Amniotic stem cell (primary cell): ENCODE data around the gene TRIM31.
A peak's percentile ranks its signal among the peaks of the same experiment; 100 is the strongest.

ENCODE experiments used
- DNase-seq: peaks from one replicate; lab custom pipeline; 2025; lab: John Stamatoyannopoulos, UW

The TRIM31 gene, protein sequence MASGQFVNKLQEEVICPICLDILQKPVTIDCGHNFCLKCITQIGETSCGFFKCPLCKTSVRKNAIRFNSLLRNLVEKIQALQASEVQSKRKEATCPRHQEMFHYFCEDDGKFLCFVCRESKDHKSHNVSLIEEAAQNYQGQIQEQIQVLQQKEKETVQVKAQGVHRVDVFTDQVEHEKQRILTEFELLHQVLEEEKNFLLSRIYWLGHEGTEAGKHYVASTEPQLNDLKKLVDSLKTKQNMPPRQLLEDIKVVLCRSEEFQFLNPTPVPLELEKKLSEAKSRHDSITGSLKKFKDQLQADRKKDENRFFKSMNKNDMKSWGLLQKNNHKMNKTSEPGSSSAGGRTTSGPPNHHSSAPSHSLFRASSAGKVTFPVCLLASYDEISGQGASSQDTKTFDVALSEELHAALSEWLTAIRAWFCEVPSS

DNA sequence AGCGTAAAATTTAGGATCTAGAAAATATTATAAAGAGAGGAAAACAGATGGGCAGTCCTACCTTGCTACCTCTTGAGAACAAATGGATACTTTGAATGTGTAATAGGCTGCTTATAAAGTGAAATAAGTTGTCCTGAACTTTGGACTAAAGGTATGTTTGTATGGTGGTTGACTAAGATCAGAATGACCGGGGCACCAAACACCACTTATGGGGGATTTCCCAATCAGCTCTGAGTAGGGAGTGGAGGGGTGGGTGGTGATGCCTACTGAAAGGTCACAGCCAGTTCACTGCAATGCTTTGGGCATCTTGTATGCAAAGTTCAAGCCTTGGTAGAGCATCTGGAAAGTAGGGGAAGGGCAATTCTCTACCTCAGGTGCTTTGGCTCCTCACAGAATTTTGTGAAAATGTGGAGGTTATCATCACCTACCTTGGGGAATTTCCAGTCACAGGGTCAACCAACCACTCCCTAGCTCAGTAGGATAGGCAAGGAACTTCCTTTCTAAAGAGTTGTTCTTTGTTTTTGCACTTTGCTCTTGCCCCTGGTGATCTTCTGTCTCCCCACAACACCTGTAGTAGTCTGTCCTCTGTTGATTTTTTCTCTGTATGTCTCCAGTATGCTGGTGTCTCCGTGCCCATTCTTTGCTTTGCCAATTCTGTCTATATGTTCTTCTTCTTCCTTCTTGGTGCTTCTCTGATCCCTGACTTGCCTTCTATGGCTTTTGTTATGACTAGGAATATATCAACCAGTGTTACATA lies at the start of gene TRIM31:
TRIM31 (minus strand) TSS at position 88 of the 757 bp plus-strand sequence. CDS start 285 bp downstream, outside the sequence.
- no peak for DNase-seq

- no peak for DNase-seq
These were observed 49.6 kb upstream of the TRIM31 start for GRCh38 chr6:30162265-30163089.

GRCh38 chr6:30160785-30161531 lies 48.1 kb upstream of the TRIM31 start, which contains the start of gene TRIM10:
TSS of gene TRIM10 (minus strand) at chr6:30161211. CDS start at chr6:30160858, 353 bp downstream.
- DNase-seq, result no peak

GRCh38 chr6:30160008-30160784 lies 47.3 kb upstream of the TRIM31 start:
- no peak for DNase-seq

DNA sequence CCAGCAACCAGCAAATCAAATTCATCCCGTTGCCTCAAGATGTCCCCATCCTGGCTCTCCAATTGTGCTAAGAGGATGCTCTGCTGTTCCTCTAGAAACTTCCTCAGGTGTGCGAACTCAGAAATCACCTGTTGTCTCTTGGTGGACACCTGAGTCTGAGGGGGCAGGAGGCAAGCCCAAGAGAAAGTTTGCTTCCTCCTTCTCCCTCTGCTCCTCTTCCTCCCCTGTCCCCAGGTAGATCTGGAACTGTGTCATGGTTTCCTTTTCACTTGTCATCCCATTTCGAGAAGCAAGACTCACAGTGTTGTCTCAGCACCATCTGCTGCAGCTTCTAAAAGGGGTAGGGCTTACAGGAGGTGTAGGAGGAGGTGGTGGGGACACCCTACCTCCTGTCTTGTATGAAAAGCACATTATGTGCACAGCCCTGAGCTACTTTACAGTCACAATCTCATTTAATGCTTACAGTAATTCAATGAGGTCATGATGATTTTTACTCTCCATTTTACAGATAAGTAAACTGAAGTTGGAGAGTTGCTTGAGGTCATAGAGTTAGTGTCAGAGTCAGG lies 45.7 kb upstream of the TRIM31 start:
- DNase-seq, result no peak

DNA sequence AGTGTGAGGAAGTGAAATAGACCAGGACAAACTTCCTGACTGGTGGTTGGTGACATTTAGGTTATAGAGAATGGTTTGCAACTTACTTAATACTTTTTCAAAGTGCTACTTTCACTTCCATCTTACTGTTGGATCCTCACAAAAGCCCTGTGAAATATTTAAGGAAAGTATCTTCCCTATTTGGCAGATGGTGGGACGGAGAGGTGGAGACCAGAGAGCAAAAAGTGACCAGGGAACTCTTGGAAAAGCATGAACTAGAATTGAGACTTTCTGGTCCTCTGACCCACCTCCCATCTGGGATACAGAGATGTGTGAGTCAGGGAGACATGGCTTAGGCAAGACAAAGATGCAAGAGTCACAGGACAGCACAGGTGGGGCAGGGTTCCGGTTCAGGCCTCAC lies 45.1 kb upstream of the TRIM31 start:
- DNase-seq, result no peak

DNA sequence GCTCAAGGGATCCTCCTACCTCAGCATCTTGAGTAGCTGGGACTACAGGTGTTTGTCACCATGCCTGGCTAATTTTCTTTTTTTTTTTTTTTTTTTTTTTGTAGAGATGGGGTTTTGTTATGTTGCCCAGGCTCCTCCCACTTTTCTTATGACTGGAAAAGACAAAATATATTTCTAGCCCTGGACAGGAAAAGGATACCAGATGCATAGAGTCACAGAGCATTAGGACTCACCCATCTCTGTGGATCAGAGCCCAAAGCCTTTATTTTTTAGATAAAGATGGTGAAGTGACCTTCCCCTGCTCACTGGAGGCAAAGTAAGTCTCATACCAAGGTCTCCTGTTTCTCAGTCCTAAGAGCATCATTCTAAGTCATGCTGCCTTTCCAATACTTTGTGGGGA lies 44.7 kb upstream of the TRIM31 start:
- DNase-seq, result no peak

DNA sequence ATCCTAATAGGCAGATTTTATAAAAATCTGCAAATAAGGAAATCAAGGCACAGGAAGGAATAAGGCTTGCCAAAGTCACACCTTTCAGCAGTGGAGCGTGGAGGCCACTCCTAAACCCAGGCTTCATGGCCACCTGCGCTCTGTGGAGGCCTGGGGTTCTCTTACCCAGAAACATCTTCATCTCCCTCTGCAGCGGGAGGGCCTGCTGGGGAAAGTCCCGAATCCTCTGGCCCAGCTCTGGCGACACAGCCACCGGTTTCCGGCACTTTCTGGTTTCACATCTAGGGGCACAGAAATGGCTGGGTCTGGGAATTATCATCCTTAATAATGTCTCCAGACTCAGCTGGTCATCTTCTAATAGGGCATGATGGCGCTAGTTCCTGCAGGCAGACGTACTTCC lies 43.9 kb upstream of the TRIM31 start:
- no peak for DNase-seq

- DNase-seq, result no peak
These were observed 43.3 kb upstream of the TRIM31 start for GRCh38 chr6:30156262-30156599.

GRCh38 chr6:30155520-30156261 lies 42.8 kb upstream of the TRIM31 start:
- no peak for DNase-seq

- DNase-seq, result peak; percentile 16
These were observed 42.0 kb upstream of the TRIM31 start for GRCh38 chr6:30154709-30155519.

- no peak for DNase-seq
These were observed 41.2 kb upstream of the TRIM31 start for GRCh38 chr6:30154061-30154460.

DNA sequence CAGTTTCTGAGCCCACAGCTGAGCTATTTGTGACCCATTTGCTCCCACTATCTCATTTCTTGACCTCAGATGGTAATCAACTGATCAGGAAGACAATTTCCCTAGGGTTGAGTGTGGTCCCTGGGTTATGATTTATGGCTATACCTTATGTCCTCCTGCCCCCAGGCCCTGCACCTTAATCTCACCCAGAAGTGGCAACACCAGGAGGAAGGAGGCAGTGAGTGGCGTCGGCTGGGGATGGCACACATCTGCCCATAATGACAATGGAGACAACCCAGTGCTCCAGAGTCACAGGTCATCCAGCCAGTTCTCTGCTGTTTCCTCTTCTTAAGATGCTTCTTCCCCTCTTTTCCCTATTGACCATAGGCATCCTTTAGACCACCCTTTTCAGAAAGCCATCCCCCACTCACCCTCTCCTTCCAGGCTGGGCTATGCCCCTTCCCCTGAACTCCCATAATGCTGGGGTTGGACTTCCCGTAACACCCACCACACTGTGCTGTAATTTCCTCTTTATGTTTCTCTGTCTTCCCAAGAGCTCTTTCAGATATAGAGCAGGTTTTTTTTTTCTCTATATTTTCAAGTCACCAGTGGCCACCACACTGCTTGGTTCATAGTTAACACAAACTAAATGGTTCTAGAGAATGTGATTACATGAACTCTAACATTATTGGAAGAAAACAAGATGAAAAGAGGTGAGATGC lies 40.2 kb upstream of the TRIM31 start:
- no peak for DNase-seq

- no peak for DNase-seq
These were observed 39.3 kb upstream of the TRIM31 start for GRCh38 chr6:30152016-30152673.

- DNase-seq, result no peak
These were observed 38.7 kb upstream of the TRIM31 start for GRCh38 chr6:30151580-30151979.

GRCh38 chr6:30150671-30151395 lies 37.9 kb upstream of the TRIM31 start:
- DNase-seq, result no peak
